ENCODE data around the gene PPIB.
A peak's percentile ranks its signal among the peaks of the same experiment; 100 is the strongest.

Gene PPIB

GRCh38 chr15:64153480-64154367 is 9.1 kb downstream of the PPIB start (continued):
- TF ChIP-seq ZNF639 (tag by site-specific recombination; IDR thresholded peaks at IDR 0.05) (no peak), ZNF23 (tag by site-specific recombination; IDR thresholded peaks at IDR 0.05; ENCODE audit: borderline replicate concordance) (no peak), ZNF248 (tag by site-specific recombination; IDR thresholded peaks at IDR 0.05) (no peak), ZNF792 (tag by site-specific recombination; IDR thresholded peaks at IDR 0.05) (no peak), KLF9 (tag by site-specific recombination; IDR thresholded peaks at IDR 0.05; ENCODE audit: low read depth) (no peak), KLF1 (tag by site-specific recombination; IDR thresholded peaks at IDR 0.05) (no peak), SETDB1 (IDR thresholded peaks at IDR 0.05; ENCODE audit: insufficient read length, low read length) (no peak), ZNF302 (tag by site-specific recombination; IDR thresholded peaks at IDR 0.05; ENCODE audit: low read depth) (no peak), ZNF37A (tag by site-specific recombination; IDR thresholded peaks at IDR 0.05) (no peak), ZNF362 (tag by site-specific recombination; IDR thresholded peaks at IDR 0.05) (no peak), PBX3 (CRISPR knock-in tag; IDR thresholded peaks at IDR 0.05) (no peak), ZNF629 (tag by site-specific recombination; IDR thresholded peaks at IDR 0.05) (peak; percentile 38), ZNF398 (tag by site-specific recombination; IDR thresholded peaks at IDR 0.05) (no peak), ZNF341 (tag by site-specific recombination; IDR thresholded peaks at IDR 0.05; ENCODE audit: low read depth) (peak; percentile 84), RBAK (tag by site-specific recombination; IDR thresholded peaks at IDR 0.05) (no peak), ZXDB (tag by site-specific recombination; IDR thresholded peaks at IDR 0.05) (no peak), ZNF26 (tag by site-specific recombination; IDR thresholded peaks at IDR 0.05) (no peak), ZNF654 (tag by site-specific recombination; IDR thresholded peaks at IDR 0.05; ENCODE audit: low read depth) (peak; percentile 68), ZFP37 (tag by site-specific recombination; IDR thresholded peaks at IDR 0.05) (no peak), PRDM2 (tag by site-specific recombination; IDR thresholded peaks at IDR 0.05; ENCODE audit: borderline replicate concordance) (no peak), SP2 (tag by site-specific recombination; IDR thresholded peaks at IDR 0.05) (peak; percentile 19; the same call in 1 of the 2 replicates), ZNF529 (tag by site-specific recombination; IDR thresholded peaks at IDR 0.05; ENCODE audit: insufficient replicate concordance) (no peak), ZNF394 (tag by site-specific recombination; IDR thresholded peaks at IDR 0.05; ENCODE audit: borderline replicate concordance) (peak; percentile 18; the same call in 1 of the 2 replicates), ZNF2 (tag by site-specific recombination; IDR thresholded peaks at IDR 0.05) (peak; percentile 81; the same call in 1 of the 2 replicates), ZNF433 (tag by site-specific recombination; IDR thresholded peaks at IDR 0.05; ENCODE audit: low read depth) (no peak), ZNF426 (tag by site-specific recombination; IDR thresholded peaks at IDR 0.05) (no peak)
